Measurements from ENCODE around the gene PRKAR1B.

Gene PRKAR1B

DNA sequence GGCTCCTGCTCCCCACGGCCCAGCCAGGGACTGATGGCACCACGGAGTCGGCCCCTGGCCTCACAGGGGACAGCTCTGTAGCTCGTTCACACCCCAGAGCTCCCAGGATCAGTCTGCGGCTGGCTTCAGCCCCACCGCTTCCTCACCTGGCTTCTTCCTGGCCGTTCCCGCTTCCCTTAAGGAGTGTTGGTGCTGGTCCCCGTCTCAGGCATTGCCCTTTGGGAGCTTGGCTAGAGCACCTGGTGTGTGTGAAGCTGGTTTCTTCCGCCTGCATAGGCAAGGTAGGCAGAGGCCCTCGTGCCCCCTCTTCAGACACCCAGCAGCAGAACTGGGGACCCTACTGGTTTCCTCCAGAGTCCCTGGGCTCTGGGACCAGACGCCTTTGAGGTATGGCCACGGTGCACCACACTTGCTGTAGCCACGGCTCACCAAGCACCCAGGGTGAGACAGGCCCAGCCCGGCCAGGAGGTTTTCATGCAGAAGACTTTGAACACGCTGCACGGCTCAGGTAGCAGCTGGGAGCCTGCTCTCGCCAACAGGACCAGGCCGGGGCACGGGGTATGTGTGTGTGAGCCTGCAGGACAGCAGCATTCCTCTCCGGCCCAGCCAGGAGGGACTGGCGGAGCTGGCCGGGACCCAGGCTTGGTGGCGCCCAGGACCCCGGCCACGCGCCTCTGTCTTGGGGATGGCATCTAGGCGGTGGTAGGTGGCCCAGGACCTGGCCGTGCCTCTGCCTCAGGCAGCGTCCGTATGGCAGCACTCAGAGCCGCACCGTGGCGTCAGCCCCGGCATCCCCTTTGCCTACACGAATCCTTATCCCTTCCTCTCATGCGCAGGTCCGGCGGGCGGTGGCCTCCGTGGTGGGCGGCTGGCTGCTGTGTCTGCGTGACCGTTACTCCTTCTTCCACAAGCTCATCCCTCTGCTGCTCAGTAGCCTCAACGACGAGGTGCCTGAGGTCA, 13.2 kb upstream of the PRKAR1B start:
- DNase-seq = no peak

GRCh38 chr7:739455-739982, 12.4 kb upstream of the PRKAR1B start:
- no peak for DNase-seq

DNA sequence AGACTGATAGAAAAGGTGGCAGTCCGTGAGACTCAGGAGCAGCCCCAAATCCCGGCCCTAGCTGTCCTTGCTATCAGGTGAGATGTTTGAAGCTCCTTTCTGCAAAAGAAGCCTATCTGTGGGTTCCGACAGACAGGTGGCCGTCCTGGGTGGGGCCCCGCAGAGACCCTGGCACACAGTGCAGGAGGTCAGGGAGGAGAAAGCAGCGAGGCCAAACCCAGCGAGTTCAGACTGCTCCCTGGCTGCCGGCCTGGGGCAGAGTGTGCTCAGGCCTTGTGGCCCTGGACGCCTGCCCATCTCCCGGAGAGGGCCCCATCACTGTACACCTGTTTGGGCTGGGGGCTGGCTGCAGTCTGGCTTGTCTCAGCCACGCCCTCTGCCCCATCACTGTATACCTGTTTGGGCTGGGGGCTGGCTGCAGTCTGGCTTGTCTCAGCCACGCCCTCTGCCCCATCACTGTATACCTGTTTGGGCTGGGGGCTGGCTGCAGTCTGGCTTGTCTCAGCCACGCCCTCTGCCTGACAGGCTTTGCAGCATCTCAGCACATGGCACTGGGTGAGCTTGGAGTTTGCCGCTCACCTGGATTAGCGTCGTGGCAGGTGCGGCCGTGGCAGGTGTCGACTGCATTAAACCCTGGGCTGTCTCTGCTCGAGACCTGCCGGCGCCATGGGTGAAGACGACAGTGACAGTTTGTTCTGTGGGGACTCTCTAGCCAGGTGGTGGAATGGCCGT, 11.8 kb upstream of the PRKAR1B start:
- no peak for DNase-seq

GRCh38 chr7:738241-738640, 11.2 kb upstream of the PRKAR1B start:
- no peak for DNase-seq

GRCh38 chr7:734808-735207, 7.7 kb upstream of the PRKAR1B start:
- no peak for DNase-seq

- no peak for DNase-seq
Observed at GRCh38 chr7:734214-734613, 7.1 kb upstream of the PRKAR1B start.

GRCh38 chr7:732556-732955, 5.5 kb upstream of the PRKAR1B start:
- no peak for DNase-seq

- no peak for DNase-seq
Observed at GRCh38 chr7:732094-732541, 5.0 kb upstream of the PRKAR1B start.

GRCh38 chr7:731440-732085, 4.5 kb upstream of the PRKAR1B start:
- DNase-seq = no peak

DNA sequence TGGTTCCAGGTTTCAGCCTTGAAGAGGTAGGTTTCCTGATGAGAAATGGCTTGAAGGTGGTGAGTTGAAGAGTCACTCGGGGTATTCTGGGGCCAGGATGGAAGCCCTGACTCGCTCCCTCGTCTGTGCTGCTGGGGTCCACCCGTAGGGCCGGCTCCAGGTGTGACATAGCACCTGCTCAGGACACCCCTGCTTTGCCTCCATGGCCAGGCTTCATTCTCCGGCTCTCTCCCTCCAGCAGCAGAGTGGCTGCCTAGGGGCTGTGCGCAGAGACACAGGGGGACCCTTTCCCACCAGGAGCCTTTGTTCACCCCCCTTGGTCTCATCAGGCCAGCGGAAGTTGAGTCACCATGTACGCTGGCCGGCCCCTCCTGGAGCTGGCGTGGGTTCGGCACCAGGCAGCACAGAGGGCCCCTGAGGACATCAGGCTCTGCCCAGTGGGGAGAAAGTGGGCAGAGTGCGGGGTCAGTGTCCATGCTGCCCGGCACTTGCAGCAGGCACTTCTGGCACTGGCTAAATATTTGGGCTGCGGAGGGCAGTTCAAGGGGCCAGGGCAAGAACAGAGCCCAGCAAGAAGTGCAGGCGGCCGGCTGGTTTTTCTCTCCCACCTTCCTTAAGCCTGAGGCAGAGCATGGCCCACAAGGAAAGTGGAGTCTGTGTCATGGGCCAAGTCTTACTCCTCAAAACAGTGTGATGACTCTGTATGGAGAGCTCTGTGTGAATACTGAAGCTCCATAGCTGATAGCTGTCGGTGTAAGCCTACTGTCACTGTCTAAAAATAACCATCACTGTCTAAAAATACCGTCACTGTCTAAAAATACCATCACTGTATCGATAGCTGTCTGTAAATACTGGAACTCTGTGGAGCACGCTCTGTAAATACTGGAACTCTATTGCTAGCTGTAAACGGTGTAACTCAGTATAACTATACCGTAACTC, 3.7 kb upstream of the PRKAR1B start:
- no peak for DNase-seq

DNA sequence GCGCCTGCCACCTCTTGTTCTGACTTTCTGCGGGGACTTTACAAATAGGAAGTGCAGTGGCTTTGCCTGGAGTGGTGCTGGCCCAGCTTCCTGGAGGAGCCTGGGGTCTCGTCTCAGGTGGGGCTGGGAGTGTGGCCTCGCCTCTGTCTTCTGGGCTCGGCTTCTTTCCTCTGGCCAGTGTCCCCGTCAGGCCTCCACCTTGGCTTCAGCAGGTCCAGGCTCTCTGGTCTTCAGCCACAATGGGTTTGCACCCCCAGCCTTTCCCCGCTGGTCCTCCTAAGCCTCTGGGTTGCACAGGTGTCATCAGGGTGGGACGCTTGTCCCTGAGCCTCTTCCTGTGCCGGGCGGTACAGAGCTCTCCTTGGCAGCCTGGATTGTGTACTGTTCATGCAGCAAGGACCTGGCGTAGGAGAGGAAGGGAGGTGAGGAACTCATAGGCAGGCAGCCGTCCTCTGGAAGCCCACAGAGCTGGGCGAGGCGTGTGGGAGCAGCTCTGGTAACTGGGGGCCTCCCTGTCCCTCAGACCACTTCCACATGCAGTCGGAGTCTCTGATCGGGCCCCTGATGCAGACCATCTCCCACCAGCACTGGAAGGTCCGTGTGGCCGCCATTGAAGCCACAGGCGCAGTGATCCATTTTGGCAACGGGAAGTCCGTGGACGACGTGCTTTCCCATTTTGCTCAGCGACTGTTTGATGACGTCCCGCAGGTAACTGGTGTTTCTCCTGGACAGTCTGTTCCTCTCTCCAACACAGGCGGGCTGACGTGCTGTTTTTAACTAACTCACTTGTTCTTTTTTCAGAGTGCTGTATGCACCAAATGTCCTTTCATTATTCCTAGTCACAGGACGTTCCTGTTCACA, 2.3 kb upstream of the PRKAR1B start:
- no peak for DNase-seq

- DNase-seq = no peak
Observed at GRCh38 chr7:728602-729001, 1.5 kb upstream of the PRKAR1B start.

- DNase-seq = no peak
Observed at GRCh38 chr7:727806-728460, 852 bp upstream of the PRKAR1B start.

DNA sequence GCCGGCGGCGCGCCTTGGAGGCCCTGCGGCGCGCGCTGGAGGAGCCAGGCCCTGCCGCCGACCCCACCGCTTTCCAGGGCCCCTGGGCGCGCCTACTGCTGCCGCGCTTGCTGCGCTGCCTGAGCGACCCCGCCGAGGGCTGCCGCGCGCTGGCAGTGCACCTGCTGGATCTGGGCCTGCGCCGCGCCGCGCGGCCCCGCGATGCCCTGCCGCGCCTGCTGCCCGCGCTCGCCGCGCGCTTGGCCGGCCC, 302 bp downstream of the PRKAR1B start:
- no peak for DNase-seq

- peak; percentile 77 for DNase-seq
Observed at GRCh38 chr7:726084-726853, 812 bp downstream of the PRKAR1B start, which contains the start of gene DNAAF5. DNAAF5 (plus strand) TSS chr7:726699; CDS start chr7:726721, 22 bp downstream.

DNA sequence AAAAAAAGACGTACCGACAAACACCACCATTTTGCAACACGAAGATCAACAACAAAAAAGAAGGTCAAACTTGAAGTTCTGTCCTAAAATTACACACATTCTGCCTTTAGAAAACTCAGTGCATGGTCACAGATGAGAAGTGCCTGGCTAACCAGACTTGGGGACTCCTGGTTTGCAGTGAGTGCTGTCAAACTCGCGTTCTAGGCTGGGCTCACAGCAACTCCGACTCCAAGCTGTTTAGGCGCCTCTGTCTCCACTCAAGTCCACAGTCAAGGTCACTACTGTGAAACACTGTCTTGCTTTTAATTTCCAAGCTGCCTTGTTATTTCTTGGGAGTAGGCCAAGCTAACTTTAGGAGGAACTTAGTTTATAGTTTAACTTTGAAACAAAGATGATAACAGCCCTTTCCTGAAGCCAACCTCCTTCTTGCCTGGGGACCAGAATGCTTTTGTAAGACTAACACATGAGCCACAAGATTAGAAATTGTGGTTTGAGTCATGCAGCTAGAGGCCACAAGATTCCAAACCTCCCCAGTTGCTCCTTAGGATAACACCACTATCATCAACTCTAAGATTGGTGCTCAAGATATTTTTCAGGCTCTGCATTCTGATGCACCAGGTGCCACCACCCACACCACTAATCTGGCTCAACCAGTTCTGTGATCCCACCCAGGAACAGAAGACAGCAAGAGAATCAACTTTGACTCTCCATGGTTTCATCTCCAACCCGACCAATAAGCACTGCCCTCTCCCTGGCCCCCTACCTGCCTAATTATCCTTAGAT, 1.7 kb downstream of the PRKAR1B start:
- no peak for DNase-seq

DNA sequence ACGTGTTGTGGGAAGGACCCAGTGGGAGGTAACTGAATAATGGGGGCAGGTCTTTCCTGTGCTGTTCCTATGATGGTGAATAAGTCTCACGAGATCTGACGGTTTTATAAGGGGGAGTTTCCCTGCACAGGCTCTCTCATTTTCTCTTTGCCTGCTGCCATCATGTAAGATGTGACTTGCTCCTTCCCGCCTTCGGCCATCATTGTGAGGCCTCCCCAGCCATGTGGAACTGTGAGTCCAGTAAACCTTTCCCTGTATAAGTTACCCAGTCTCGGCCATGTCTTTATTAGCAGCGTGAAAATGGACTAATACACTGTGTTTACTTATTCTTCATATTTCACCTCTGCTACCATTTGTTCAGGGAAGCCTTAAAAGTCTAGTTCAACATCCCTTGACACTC, 2.8 kb downstream of the PRKAR1B start:
- DNase-seq = no peak

DNA sequence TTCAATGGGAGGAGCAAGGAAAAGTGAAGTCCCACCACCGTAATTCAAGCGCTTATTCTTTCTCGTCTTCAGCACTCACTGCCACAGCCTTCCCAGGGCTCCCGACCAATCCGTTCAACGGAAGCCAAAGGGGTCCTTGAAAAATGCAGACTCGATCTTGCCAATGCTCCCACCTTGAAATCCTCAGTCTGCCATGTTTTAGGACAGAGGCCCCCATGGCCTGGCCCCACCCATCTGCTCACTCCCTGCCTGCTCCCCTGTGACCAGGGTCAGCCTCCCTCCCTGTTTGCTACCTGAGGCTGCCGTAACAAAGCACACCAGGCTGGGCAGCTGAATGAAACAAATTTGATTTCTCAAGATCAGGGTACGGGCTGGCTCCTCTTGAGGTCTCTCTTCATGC, 3.5 kb downstream of the PRKAR1B start:
- DNase-seq = no peak
